Smooth muscle cell (in vitro differentiated cells): ENCODE results near the gene ALDH3B2. TPM values are rescaled to one million over a fixed set of nuclear protein-coding genes. Genes with fewer than 3 reads are reported as not detected.

Source experiments
- DNase-seq: peaks from one replicate; lab custom pipeline; 2025; ENCODE audit not compliant: unreplicated experiment; lab: John Stamatoyannopoulos, UW
- H2AFZ ChIP-seq: fragments of 200-600 bp; sonication (generic); 2 replicates; pipeline ENCODE4 v1.6.0; 2016; ENCODE audit warnings: antibody characterized with exemption, low read depth, mild to moderate bottlenecking
- H3F3A ChIP-seq: fragments of 200-600 bp; sonication (generic); 2 replicates; pipeline ENCODE4 v1.6.0; 2017; ENCODE audit warnings: antibody characterized with exemption, low read depth
- H3K27ac ChIP-seq: fragments of 200-600 bp; sonication (generic); 2 replicates; pipeline ENCODE4 v1.5.1; 2016; ENCODE audit warnings: low read depth, mild to moderate bottlenecking
- H3K27me3 ChIP-seq: fragments of 200-600 bp; sonication (generic); 2 replicates; pipeline ENCODE4 v1.6.1; 2016; ENCODE audit warnings: low read depth, mild to moderate bottlenecking
- H3K36me3 ChIP-seq: fragments of 200-600 bp; sonication (generic); 2 replicates; pipeline ENCODE4 v1.5.1; 2016; ENCODE audit warnings: low read depth
- H3K4me1 ChIP-seq: fragments of 200-600 bp; sonication (generic); 2 replicates; pipeline ENCODE4 v1.5.1; 2016; ENCODE audit warnings: low read depth
- H3K4me2 ChIP-seq: fragments of 200-600 bp; sonication (generic); 2 replicates; pipeline ENCODE4 v1.6.0; 2016; ENCODE audit warnings: mild to moderate bottlenecking
- H3K4me3 ChIP-seq: fragments of 200-600 bp; sonication (generic); 2 replicates; pipeline ENCODE4 v1.5.1; 2016; ENCODE audit warnings: mild to moderate bottlenecking
- H3K79me2 ChIP-seq: fragments of 200-600 bp; sonication (generic); 2 replicates; pipeline ENCODE4 v1.6.0; 2016; ENCODE audit warnings: low read depth, mild to moderate bottlenecking
- H3K9ac ChIP-seq: fragments of 200-600 bp; sonication (generic); 2 replicates; pipeline ENCODE4 v1.6.0; 2016; ENCODE audit warnings: low read depth
- H3K9me3 ChIP-seq: fragments of 200-600 bp; sonication (generic); replicated peaks from 2 replicates; pipeline ENCODE4 v1.5.1; 2016; ENCODE audit warnings: low read depth
- H4K20me1 ChIP-seq: fragments of 200-600 bp; sonication (generic); 2 replicates; pipeline ENCODE4 v1.6.0; 2016; ENCODE audit warnings: low read depth
- WGBS: methylation state at CpG from one replicate; pipeline ENCODE4 v1.1.7; 2016; ENCODE audit warnings: low lambda C conversion rate; 5-methylcytosine and 5-hydroxymethylcytosine counted together
- polyA plus RNA-seq: library from polyadenylated mRNA; unstranded; fragments of >200 nt; fragmentation: Nextera tagmentation; extraction: Ambion mirVana; gene quantifications from 2 replicates; pipeline ENCODE4 v1.2.1, GENCODE V29; 2016
- total RNA-seq: library from RNA; depleted of rRNA; stranded (reverse); fragments of >200 nt; gene quantifications from 2 replicates; pipeline ENCODE4 v1.2.3, GENCODE V29; 2014
- TF ChIP-seq, protein P1 (sequence below): fragments of 200-600 bp; sonication (generic); IDR thresholded peaks from 2 replicates; pipeline ENCODE4 v1.5.1; 2017; ENCODE audit warnings: borderline replicate concordance, mild to moderate bottlenecking, antibody characterized with exemption; ENCODE audit not compliant: insufficient read depth, poor library complexity, severe bottlenecking

ALDH3B2 gene
- total and polyA plus RNA-seq, 2 experiments from 2014 or later, result 0.77 to 5.0 TPM

DNA sequence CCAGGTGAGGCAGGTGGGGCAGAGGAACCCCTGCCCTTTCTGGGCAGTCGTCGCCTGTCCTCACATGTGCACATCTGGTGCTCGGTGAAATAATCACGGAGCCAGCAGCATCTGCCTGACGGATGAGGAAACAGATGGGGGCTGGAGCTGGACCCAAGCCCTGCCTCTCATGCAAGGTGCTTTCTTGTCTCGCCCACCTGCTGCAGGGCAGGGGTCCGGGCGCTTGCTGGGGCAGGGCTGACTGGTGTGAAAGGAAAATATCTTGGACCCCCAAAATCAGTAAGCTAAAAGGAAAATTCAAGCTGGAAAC, 3.3 kb downstream of the ALDH3B2 start:
- Histone ChIP-seq H3K9me3 (no peaks in the 10 kb centered on the region), H3K9ac (no peak overlapping the region), H3K4me1 (no peaks in the 10 kb centered on the region), H3K4me3 (no peak overlapping the region), H3K4me2 (no peak overlapping the region), H4K20me1 (no peaks in the 10 kb centered on the region), H3K36me3 (no peaks in the 10 kb centered on the region), H3K79me2 (no peaks in the 10 kb centered on the region), H2AFZ (no peak overlapping the region), H3K27ac (no peak overlapping the region), H3F3A (no peaks in the 10 kb centered on the region), H3K27me3 (no peaks in the 10 kb centered on the region)
- TF ChIP-seq, protein P1, sequence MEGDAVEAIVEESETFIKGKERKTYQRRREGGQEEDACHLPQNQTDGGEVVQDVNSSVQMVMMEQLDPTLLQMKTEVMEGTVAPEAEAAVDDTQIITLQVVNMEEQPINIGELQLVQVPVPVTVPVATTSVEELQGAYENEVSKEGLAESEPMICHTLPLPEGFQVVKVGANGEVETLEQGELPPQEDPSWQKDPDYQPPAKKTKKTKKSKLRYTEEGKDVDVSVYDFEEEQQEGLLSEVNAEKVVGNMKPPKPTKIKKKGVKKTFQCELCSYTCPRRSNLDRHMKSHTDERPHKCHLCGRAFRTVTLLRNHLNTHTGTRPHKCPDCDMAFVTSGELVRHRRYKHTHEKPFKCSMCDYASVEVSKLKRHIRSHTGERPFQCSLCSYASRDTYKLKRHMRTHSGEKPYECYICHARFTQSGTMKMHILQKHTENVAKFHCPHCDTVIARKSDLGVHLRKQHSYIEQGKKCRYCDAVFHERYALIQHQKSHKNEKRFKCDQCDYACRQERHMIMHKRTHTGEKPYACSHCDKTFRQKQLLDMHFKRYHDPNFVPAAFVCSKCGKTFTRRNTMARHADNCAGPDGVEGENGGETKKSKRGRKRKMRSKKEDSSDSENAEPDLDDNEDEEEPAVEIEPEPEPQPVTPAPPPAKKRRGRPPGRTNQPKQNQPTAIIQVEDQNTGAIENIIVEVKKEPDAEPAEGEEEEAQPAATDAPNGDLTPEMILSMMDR, result no peak
- DNase-seq, result no peak
- 97% methylated on average over 8 of the region's 8 CpGs for WGBS

DNA sequence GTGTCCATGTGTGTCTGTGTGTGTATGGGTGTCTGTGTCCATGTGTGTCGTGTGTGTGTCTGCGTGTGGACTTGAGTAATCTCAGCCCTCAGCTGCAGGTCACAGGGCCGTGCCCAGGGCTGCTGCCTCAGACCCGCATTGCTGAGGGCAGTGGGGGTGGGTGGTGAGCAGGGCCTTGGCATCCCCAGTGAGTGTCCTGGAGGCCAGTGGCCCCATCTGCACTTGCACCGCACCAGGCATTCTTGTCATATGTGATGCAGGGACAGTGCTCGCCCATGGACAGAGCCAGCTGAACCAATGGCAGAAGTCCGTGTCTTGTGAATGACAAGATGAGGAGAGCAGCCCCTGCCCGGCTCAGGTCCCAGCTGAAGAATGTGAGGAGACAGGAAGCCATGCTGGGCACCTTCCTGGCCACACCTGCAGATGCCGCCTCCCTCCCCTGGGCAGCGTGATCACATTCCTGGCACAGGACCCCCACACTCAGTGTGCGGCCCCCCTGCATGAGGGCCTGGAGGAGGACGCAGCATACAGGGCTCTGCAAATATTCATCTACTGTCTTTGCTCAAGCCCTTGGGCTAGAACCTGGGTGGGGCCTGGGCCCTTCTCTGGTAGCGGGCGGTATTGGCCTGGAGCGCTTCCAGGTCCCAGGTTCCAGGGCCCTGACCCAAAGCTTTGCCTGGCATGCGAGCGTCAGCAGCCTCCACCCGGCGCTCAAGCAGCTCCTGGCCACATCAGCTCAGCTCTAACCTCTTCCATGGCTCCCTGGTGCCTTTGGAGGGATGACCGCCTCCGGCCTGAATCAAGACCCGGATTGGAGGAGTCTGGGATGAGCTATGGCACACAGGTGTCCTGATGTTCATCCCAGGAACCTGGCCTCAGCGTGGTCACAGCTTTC, 3.9 kb downstream of the ALDH3B2 start:
- 91% methylated on average over 21 of the region's 23 CpGs for WGBS
- Histone ChIP-seq H3K9me3 (no peaks in the 10 kb centered on the region), H2AFZ (no peak overlapping the region), H4K20me1 (no peaks in the 10 kb centered on the region), H3K36me3 (no peaks in the 10 kb centered on the region), H3K9ac (no peak overlapping the region), H3K4me3 (no peak overlapping the region), H3F3A (no peaks in the 10 kb centered on the region), H3K27ac (no peak overlapping the region), H3K4me1 (no peaks in the 10 kb centered on the region), H3K4me2 (no peak overlapping the region), H3K27me3 (no peaks in the 10 kb centered on the region), H3K79me2 (no peaks in the 10 kb centered on the region)
- TF ChIP-seq, protein P1, result no peak
- DNase-seq, result no peak

DNA sequence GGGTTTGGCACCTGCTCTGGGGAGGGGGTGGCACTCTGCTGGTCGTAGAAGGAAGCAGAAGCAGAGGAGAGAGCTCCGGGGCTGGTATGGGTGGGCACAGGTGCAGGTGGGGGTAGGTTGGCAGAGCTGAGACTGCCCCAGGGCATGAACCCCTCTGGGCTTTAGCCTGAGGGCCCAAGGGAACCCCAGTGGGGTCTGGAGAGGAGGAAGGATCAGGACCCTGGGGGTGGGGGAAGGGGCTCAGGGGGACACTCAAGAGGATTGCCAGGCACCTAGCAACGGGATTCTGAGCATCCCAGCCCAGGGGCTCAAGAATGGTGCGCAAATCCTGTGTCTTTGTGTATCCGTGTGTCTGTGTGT, 6.3 kb downstream of the ALDH3B2 start:
- Histone ChIP-seq H3F3A (no peaks in the 10 kb centered on the region), H3K9ac (no peak overlapping the region), H3K9me3 (no peaks in the 10 kb centered on the region), H3K36me3 (no peaks in the 10 kb centered on the region), H3K27ac (no peak overlapping the region), H3K4me1 (no peaks in the 10 kb centered on the region), H3K4me2 (no peak overlapping the region), H2AFZ (no peak overlapping the region), H4K20me1 (no peaks in the 10 kb centered on the region), H3K27me3 (no peaks in the 10 kb centered on the region), H3K4me3 (no peak overlapping the region), H3K79me2 (no peaks in the 10 kb centered on the region)
- TF ChIP-seq, protein P1, result no peak
- 89% methylated on average over 5 of the region's 5 CpGs for WGBS
- no peak for DNase-seq

DNA sequence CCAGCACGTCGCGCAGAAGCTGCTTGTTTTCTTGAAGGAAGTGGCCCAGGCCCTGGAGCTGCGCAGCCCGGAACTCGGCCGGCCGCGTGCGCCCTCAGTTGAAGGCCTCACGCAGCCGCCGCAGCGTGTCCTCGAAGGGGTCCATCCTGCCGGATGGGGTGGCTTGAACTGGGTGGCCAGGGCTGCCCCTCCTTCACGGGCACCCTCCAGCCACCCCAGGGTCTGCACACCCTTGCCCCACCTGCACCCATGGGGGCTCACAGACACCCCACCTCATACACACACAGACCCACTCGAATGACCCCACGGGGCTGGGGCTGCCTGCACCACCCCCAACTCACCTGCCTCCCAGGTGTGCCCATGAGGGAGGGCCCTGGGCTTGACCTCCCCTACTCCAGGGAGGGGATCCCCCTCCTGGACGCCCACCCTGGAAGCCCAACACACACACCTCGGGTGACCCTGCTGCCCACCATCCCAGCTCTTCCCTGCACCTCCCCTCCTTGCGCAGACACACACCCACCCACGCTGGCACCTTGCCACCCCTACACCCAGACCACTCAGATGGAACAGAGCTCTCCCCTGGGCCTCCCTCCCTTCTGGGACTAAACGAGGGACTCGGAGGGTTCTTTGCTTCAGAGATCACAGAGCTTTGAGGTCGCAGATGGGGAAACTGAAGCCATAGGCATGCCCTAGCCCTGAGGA, 6.8 kb downstream of the ALDH3B2 start:
- H3K79me2 ChIP-seq, result no peaks in the 10 kb centered on the region
- TF ChIP-seq, protein P1, result no peak
- no peaks in the 10 kb centered on the region for H3K27me3 ChIP-seq
- no peak overlapping the region for H3K4me2 ChIP-seq
- 92% methylated on average over 25 of the region's 26 CpGs for WGBS
- no peaks in the 10 kb centered on the region for H3K36me3 ChIP-seq
- no peaks in the 10 kb centered on the region for H3K9me3 ChIP-seq
- H3F3A ChIP-seq, result no peaks in the 10 kb centered on the region
- H4K20me1 ChIP-seq, result no peaks in the 10 kb centered on the region
- no peak overlapping the region for H3K27ac ChIP-seq
- DNase-seq, result no peak
- no peak overlapping the region for H3K9ac ChIP-seq
- no peaks in the 10 kb centered on the region for H3K4me1 ChIP-seq
- H3K4me3 ChIP-seq, result no peak overlapping the region
- no peak overlapping the region for H2AFZ ChIP-seq
